HUDEP-2 (cell line): Measurements from ENCODE around the gene BOD1.

Source experiments
- DNase-seq, 76 experiments: peaks; one replicate each; lab custom pipeline; 2025; ENCODE audit not compliant: unreplicated experiment in 76 of 76; lab: John Stamatoyannopoulos, UW

The BOD1 gene

GRCh38 chr5:173616577-173617118 lies at the start of gene BOD1:
Gene BOD1 (minus strand): TSS chr5:173616650. CDS start chr5:173616436, 214 bp downstream.
- DNase-seq = peak in 75 of 76 experiments; percentile 17 to 98 (median 92)

GRCh38 chr5:173665326-173665725 lies 48.9 kb upstream of the BOD1 start:
- no peak for DNase-seq

GRCh38 chr5:173664154-173664526 lies 47.7 kb upstream of the BOD1 start:
- no peak for DNase-seq

- DNase-seq = no peak
These were observed 47.1 kb upstream of the BOD1 start for GRCh38 chr5:173663352-173664153.

- DNase-seq = no peak
These were observed 46.3 kb upstream of the BOD1 start for GRCh38 chr5:173662581-173663351.

- no peak for DNase-seq
These were observed 44.2 kb upstream of the BOD1 start for GRCh38 chr5:173660481-173661280.

GRCh38 chr5:173659423-173659822 lies 43.0 kb upstream of the BOD1 start:
- DNase-seq = no peak

GRCh38 chr5:173657741-173658356 lies 41.4 kb upstream of the BOD1 start:
- DNase-seq = no peak

GRCh38 chr5:173655196-173655797 lies 38.8 kb upstream of the BOD1 start:
- no peak for DNase-seq

GRCh38 chr5:173653822-173654523 lies 37.5 kb upstream of the BOD1 start:
- no peak for DNase-seq

- no peak for DNase-seq
These were observed 31.9 kb upstream of the BOD1 start for GRCh38 chr5:173648308-173648866.

GRCh38 chr5:173646692-173647091 lies 30.2 kb upstream of the BOD1 start:
- no peak for DNase-seq

GRCh38 chr5:173645890-173646574 lies 29.6 kb upstream of the BOD1 start:
- DNase-seq = no peak

GRCh38 chr5:173645437-173645807 lies 29.0 kb upstream of the BOD1 start:
- no peak for DNase-seq

GRCh38 chr5:173644673-173645436 lies 28.4 kb upstream of the BOD1 start:
- DNase-seq = no peak

- peak in 2 of 76 experiments; percentile 3 to 9 for DNase-seq
These were observed 27.5 kb upstream of the BOD1 start for GRCh38 chr5:173643964-173644363.

GRCh38 chr5:173642895-173643481 lies 26.5 kb upstream of the BOD1 start:
- DNase-seq = no peak
